Neural cell (in vitro differentiated cells): ENCODE results near the gene ZDHHC14. TPM values are rescaled to one million over a fixed set of nuclear protein-coding genes. Genes with fewer than 3 reads are reported as not detected.

ENCODE experiments used
- H2AFZ ChIP-seq: fragments of 200-600, 300-800 bp; sonication (generic), shearing (Covaris generic); 2 replicates; pipeline ENCODE4 v1.6.0; 2014; ENCODE audit warnings: low read depth, mild to moderate bottlenecking, antibody characterized with exemption, low read length, moderate library complexity
- H3F3A ChIP-seq: fragments of 200-600 bp; shearing (Covaris generic); 2 replicates; pipeline ENCODE4 v1.6.1; 2016; ENCODE audit warnings: mild to moderate bottlenecking, moderate library complexity, mixed read lengths, antibody characterized with exemption, low read length; ENCODE audit not compliant: insufficient read depth, poor library complexity, severe bottlenecking
- H3K27ac ChIP-seq: fragments of 200-600, 300-800 bp; sonication (generic), shearing (Covaris generic); 2 replicates; pipeline ENCODE4 v1.5.1; 2014; ENCODE audit warnings: mild to moderate bottlenecking, low read length, moderate library complexity
- H3K27me3 ChIP-seq: fragments of 300-800, 200-600 bp; sonication (generic), shearing (Covaris generic); 2 replicates; pipeline ENCODE4 v1.6.0; 2014; ENCODE audit warnings: mild to moderate bottlenecking, low read depth, low read length, moderate library complexity; ENCODE audit not compliant: insufficient read depth
- H3K36me3 ChIP-seq: fragments of 300-800, 200-600 bp; sonication (generic), shearing (Covaris generic); 2 replicates; pipeline ENCODE4 v1.5.1; 2014; ENCODE audit warnings: mild to moderate bottlenecking, antibody characterized with exemption, low read length, moderate library complexity; ENCODE audit not compliant: insufficient read depth
- H3K4me2 ChIP-seq: fragments of 300-800, 200-600 bp; sonication (generic), shearing (Covaris generic); 2 replicates; pipeline ENCODE4 v1.6.0; 2014; ENCODE audit warnings: mild to moderate bottlenecking, low read length
- H3K4me3 ChIP-seq: fragments of 300-800, 200-600 bp; sonication (generic), shearing (Covaris generic); 2 replicates; pipeline ENCODE4 v1.5.1; 2014; ENCODE audit warnings: mild to moderate bottlenecking, low read length, moderate library complexity
- H3K79me2 ChIP-seq: fragments of 200-600 bp; shearing (Covaris generic); replicated peaks from 2 replicates; pipeline ENCODE4 v1.6.0; 2014; ENCODE audit warnings: mild to moderate bottlenecking, low read length, moderate library complexity; ENCODE audit not compliant: insufficient read depth
- H3K9ac ChIP-seq: fragments of 300-800, 200-600 bp; sonication (generic), shearing (Covaris generic); 2 replicates; pipeline ENCODE4 v1.6.1; 2016; ENCODE audit warnings: mild to moderate bottlenecking, low read length, mixed read lengths
- H3K9me2 ChIP-seq: fragments of 200-600 bp; shearing (Covaris generic); 2 replicates; pipeline ENCODE4 v1.6.1; 2016; ENCODE audit warnings: mild to moderate bottlenecking, low read length, mixed read lengths; ENCODE audit not compliant: insufficient read depth
- H3K9me3 ChIP-seq: fragments of 200-600, 300-800 bp; sonication (generic), shearing (Covaris generic); 2 replicates; pipeline ENCODE4 v1.6.1; 2016; ENCODE audit warnings: mild to moderate bottlenecking, mixed run types, low read length, moderate library complexity, mixed read lengths
- H4K20me1 ChIP-seq: fragments of 200-600 bp; shearing (Covaris generic); 2 replicates; pipeline ENCODE4 v1.6.1; 2016; ENCODE audit warnings: mild to moderate bottlenecking, mixed run types; ENCODE audit not compliant: insufficient read depth
- CTCF ChIP-seq: fragments of 450-650 bp; IDR thresholded peaks from 2 replicates; pipeline ENCODE4 v1.5.1; 2014; ENCODE audit warnings: antibody characterized with exemption, mild to moderate bottlenecking, moderate library complexity; ENCODE audit not compliant: poor library complexity, severe bottlenecking
- EP300 ChIP-seq: fragments of 450-650 bp; conservative IDR thresholded peaks from 2 replicates; pipeline ENCODE4 v1.6.1; 2014; ENCODE audit warnings: antibody characterized with exemption, mild to moderate bottlenecking, moderate library complexity; ENCODE audit not compliant: poor library complexity, severe bottlenecking
- EZH2 ChIP-seq: fragments of 200-600, 300-800 bp; shearing (Covaris generic), sonication (generic); IDR thresholded peaks from 2 replicates; pipeline ENCODE4 v1.6.1; 2014; ENCODE audit warnings: antibody characterized with exemption, low read length, borderline replicate concordance, mild to moderate bottlenecking; ENCODE audit not compliant: insufficient read depth, poor library complexity, severe bottlenecking
- MXI1 ChIP-seq: fragments of 450-650 bp; conservative IDR thresholded peaks from 2 replicates; pipeline ENCODE4 v1.6.1; 2014; ENCODE audit warnings: antibody characterized with exemption, mild to moderate bottlenecking; ENCODE audit not compliant: poor library complexity, severe bottlenecking
- RAD21 ChIP-seq: fragments of 450-650 bp; conservative IDR thresholded peaks from 2 replicates; pipeline ENCODE4 v1.6.1; 2014; ENCODE audit warnings: antibody characterized with exemption, mild to moderate bottlenecking, moderate library complexity
- REST ChIP-seq: IDR thresholded peaks from 2 replicates; pipeline ENCODE4 v1.6.1; 2012; ENCODE audit warnings: borderline replicate concordance
- SMC3 ChIP-seq: fragments of 450-650 bp; conservative IDR thresholded peaks from 2 replicates; pipeline ENCODE4 v1.6.1; 2014; ENCODE audit warnings: antibody characterized with exemption, mild to moderate bottlenecking, moderate library complexity; ENCODE audit not compliant: poor library complexity
- TAF1 ChIP-seq: IDR thresholded peaks from 2 replicates; pipeline ENCODE4 v1.6.1; 2012; ENCODE audit warnings: low read depth
- polyA plus RNA-seq: library from polyadenylated mRNA; depleted of rRNA; stranded (reverse); fragments of >200 nt; gene quantifications from 2 replicates; pipeline ENCODE4 v1.2.3, GENCODE V29; 2014

The ZDHHC14 gene
- polyA plus RNA-seq, 1 donor from 2014 or later = 4.1 TPM

- Histone ChIP-seq H3K9me3 (no peaks in the 10 kb centered on the region), H3K9me2 (no peaks in the 10 kb centered on the region), H3K79me2 (no peaks in the 10 kb centered on the region), H3K27ac (no peak overlapping the region), H3K27me3 (no peaks in the 10 kb centered on the region), H3K9ac (no peak overlapping the region), H3K4me3 (no peak overlapping the region), H3K36me3 (no peaks in the 10 kb centered on the region), H3K4me2 (no peak overlapping the region), H2AFZ (no peak overlapping the region), H4K20me1 (no peaks in the 10 kb centered on the region), H3F3A (no peaks in the 10 kb centered on the region)
- TF ChIP-seq RAD21 = no peak
- TF ChIP-seq CTCF = no peak
- TF ChIP-seq MXI1 = no peak
- no peak for TF ChIP-seq REST
- TF ChIP-seq EZH2 = no peak
- TF ChIP-seq EP300 = no peak
- no peak for TF ChIP-seq SMC3
- TF ChIP-seq TAF1 = no peak
Measured at GRCh38 chr6:157688960-157689599, 308.1 kb downstream of the ZDHHC14 start.

- TF ChIP-seq SMC3 (no peak), EZH2 (no peak), EP300 (no peak), RAD21 (no peak)
- Histone ChIP-seq H3F3A (no peaks in the 10 kb centered on the region), H3K9me2 (no peaks in the 10 kb centered on the region), H3K4me2 (no peak overlapping the region), H3K4me3 (no peak overlapping the region), H3K27me3 (no peaks in the 10 kb centered on the region), H3K9me3 (no peaks in the 10 kb centered on the region), H3K36me3 (no peaks in the 10 kb centered on the region), H2AFZ (no peak overlapping the region), H3K9ac (no peak overlapping the region), H4K20me1 (no peaks in the 10 kb centered on the region), H3K79me2 (no peaks in the 10 kb centered on the region), H3K27ac (no peak overlapping the region)
Measured at GRCh38 chr6:157689875-157690274, 308.9 kb downstream of the ZDHHC14 start.
